Breast epithelium (tissue), 3 donors: ENCODE results near the gene FSTL5.

Source experiments
- POLR2A ChIP-seq: fragments of 450-650 bp; IDR thresholded peaks from one replicate; pipeline ENCODE4 v1.6.1; 2016; ENCODE audit warnings: antibody characterized with exemption, mild to moderate bottlenecking, moderate library complexity
- POLR2AphosphoS5 ChIP-seq, 3 donors: sonication (generic); formaldehyde crosslinking; IDR thresholded peaks; one replicate each; pipeline ENCODE4 v1.6.1; 2017; ENCODE audit warnings: antibody characterized with exemption in 3 of 3
- TF ChIP-seq, protein P1 (sequence below), 3 donors: fragments of 450-650 bp; IDR thresholded peaks; one replicate each; pipeline ENCODE4 v1.5.1; 2016 to 2017; ENCODE audit warnings: antibody characterized with exemption in 3 of 3, mild to moderate bottlenecking in 3 of 3, moderate library complexity in 3 of 3

DNA sequence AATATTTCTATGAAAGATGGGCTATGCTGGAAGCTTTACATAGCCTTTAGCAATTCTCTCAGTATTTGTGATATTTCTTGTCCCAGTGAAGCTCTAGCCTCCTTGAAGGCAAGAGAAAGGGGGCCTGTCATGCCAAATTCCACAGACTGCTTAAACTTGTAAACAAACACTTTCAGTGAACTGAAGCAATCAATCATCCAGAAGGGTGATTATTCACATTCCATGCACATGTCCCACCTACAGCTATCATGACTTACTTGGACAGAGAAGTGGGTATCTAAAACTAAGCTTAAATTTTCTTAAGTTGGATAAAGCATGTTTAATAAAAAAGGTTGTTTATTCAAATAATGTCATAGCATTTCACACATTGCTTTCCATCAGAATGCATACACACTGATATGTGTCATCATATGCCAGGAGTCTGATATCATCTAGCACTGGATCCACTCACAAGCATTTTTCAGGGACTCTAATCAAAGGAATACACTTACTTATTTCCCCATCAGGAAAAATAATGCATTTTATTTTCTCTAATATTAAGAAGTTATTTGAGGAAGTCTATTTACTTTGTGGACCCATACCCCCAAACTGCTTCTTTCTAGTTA, 1.2 kb upstream of the FSTL5 start:
- TF ChIP-seq POLR2A (no peak), POLR2AphosphoS5 (IDR thresholded peaks at IDR 0.05) (no peak)
- TF ChIP-seq, protein P1, sequence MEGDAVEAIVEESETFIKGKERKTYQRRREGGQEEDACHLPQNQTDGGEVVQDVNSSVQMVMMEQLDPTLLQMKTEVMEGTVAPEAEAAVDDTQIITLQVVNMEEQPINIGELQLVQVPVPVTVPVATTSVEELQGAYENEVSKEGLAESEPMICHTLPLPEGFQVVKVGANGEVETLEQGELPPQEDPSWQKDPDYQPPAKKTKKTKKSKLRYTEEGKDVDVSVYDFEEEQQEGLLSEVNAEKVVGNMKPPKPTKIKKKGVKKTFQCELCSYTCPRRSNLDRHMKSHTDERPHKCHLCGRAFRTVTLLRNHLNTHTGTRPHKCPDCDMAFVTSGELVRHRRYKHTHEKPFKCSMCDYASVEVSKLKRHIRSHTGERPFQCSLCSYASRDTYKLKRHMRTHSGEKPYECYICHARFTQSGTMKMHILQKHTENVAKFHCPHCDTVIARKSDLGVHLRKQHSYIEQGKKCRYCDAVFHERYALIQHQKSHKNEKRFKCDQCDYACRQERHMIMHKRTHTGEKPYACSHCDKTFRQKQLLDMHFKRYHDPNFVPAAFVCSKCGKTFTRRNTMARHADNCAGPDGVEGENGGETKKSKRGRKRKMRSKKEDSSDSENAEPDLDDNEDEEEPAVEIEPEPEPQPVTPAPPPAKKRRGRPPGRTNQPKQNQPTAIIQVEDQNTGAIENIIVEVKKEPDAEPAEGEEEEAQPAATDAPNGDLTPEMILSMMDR (IDR thresholded peaks at IDR 0.05): no peak
